Left renal pelvis (tissue), 4 donors: ENCODE data around the gene SLC30A4. TPM values are rescaled to one million over a fixed set of nuclear protein-coding genes. Genes with fewer than 3 reads are reported as not detected.
"Not testable (repeated sequence)": the region's sequence is repeated elsewhere in the genome, so short reads cannot be mapped to it uniquely, and the experiment has no call there.

Experiments
- DNase-seq, 4 donors: peaks; one replicate each; pipeline ENCODE4 v3.0.0-alpha.2; 2013; ENCODE audit warnings: low read depth in 4 of 4, low spot score in 3 of 4
- polyA plus RNA-seq, 4 donors: library from polyadenylated mRNA; unstranded; fragments of 120-200 nt; gene quantifications; one replicate each; pipeline ENCODE4 v1.2.1, GENCODE V29; 2013; ENCODE audit not compliant: insufficient read length in 4 of 4

Gene SLC30A4, protein sequence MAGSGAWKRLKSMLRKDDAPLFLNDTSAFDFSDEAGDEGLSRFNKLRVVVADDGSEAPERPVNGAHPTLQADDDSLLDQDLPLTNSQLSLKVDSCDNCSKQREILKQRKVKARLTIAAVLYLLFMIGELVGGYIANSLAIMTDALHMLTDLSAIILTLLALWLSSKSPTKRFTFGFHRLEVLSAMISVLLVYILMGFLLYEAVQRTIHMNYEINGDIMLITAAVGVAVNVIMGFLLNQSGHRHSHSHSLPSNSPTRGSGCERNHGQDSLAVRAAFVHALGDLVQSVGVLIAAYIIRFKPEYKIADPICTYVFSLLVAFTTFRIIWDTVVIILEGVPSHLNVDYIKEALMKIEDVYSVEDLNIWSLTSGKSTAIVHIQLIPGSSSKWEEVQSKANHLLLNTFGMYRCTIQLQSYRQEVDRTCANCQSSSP
- 10 to 100 TPM in 1 of 4 donors, 1 to 10 TPM in 3; 8.6 to 12.4 (median 8.7) TPM for polyA plus RNA-seq

GRCh38 chr15:45522328-45523165 is at the start of gene SLC30A4:
Gene SLC30A4, minus strand, starts transcription at chr15:45522755. Its CDS starts 401 bp downstream, at chr15:45522354.
- peak; percentile 31 to 62 (median 54) for DNase-seq

DNA sequence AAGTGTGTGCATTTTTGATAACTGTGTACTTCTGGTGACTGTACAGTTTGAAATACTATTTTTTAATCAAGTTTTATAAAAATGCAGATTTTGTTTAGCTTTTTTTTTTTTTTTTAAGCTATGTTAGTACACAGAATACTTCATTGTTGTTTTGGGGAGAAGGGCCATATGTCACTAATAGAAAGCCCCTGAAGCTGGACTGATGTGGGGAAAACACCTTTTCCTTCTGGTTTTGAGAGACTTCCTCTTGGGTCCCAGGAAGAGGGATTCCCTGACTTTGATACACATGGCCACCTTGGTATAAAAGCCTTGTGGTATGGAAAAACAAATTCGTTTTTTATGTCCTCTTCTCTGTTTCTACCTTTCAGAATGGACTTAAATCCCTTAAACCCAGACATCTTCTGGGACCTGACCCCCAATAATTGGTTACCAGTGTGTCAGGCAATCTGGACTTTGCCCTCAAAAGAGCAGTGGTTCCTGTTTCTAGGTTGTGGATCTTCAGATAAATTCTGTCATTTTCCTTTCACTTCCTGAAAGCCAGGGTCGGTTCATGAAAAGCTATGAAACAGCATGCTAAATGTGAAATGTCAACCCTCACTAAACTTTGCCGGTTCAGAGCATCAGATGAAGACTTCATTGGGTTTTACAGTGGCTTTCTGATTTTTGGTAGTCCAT is 33.5 kb upstream of the SLC30A4 start:
- no peak for DNase-seq

DNA sequence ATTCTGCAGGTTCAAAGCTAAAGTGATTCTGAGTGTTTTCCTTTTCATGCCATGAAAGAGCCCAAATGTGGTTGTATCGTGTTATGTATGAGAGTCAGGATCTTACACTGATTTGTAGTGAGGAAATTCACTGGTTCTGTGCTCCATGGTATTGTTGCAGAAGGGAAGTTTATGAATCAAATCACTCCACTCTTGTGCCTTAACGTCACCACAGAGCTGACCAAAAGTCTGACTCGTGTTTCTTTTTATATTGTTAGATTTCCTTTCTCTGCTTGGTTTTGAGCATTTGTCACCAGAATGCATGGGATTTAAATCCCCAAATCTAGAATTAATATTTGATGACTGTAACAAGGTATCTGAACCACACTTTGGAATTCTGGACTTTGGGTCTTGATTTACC is 29.1 kb upstream of the SLC30A4 start:
- DNase-seq = no peak

- no peak for DNase-seq
These were observed 27.9 kb upstream of the SLC30A4 start for GRCh38 chr15:45550436-45550835.

- DNase-seq = no peak
These were observed 27.1 kb upstream of the SLC30A4 start for GRCh38 chr15:45549541-45550220.

- DNase-seq = no peak
These were observed 26.4 kb upstream of the SLC30A4 start for GRCh38 chr15:45548753-45549520.

DNA sequence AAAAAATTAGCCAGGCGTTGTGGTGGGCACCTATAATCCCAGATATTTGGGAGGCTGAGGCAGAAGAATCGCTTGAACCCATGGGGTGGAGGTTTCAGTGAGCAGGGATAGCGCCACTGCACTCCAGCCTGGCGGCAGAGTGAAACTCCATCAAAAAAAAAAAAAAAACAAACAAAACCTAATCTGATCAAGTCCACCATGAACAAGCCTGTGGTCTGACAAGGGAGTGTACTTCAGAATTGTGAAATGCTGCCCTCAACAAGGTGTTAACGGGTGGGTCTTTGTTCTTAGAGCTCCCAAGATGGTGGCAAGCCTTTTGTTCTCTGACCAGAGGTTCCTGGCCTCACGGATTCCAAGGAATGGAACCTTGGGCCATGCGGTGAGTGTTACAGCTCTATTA is 24.2 kb upstream of the SLC30A4 start:
- DNase-seq = no peak

DNA sequence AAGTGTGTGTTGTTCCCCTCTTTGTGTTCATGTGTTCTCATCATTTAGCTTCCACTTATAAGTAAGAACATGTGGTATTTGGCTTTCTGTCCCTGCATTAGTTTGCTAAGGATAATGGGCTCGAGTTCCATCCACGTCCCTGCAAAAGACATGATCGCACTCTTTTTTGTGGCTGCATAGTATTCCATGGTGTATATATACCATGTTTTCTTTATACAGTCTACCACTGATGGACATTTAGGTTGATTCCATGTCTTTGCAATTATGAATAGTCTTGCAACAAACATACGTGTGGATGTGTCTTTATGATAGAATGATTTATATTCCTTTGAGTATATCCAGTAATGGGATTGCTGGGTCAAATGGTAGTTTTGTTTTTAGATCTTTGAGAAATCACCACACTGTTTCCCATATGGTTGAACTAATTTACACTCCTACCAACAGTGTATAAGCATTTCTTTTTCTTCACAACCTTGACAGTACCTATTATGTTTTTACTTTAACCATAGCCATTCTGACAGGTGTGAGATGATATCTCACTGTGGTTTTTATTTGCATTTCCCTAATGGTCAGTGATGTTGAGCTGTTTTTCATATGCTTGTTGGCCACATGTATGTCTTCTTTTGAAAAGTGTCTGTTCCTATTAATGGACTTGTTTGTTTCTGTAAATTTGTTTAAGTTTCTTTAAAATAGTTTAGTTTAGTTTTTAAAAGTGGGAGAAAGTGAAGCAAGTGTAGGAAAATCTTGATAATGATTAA is 21.9 kb upstream of the SLC30A4 start:
- DNase-seq = no peak

DNA sequence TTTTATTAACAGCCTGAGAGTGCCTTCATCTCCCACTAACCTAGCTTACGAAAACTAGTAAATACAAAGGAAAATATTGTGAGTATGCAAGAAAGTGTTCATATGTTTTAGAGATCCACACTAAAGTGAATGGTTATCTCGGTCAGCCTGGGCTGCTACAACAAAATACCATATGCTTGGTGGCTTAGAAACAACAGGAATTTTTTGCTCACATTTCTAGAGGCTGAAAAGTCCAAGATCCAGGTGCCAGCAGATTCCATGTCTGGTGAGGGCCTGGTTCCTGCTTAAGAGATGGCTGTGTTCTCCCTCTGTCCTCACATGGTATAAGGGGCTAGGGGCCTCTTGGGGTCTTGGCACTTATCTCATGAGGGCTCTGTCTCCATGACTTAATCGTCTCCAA is 20.5 kb upstream of the SLC30A4 start:
- DNase-seq = no peak

GRCh38 chr15:45540531-45540930 is 18.0 kb upstream of the SLC30A4 start:
- no peak for DNase-seq

- DNase-seq = no peak
These were observed 17.1 kb upstream of the SLC30A4 start for GRCh38 chr15:45539680-45540079.

- no peak for DNase-seq
These were observed 14.4 kb upstream of the SLC30A4 start for GRCh38 chr15:45536934-45537333.

GRCh38 chr15:45535486-45536042 is 13.0 kb upstream of the SLC30A4 start:
- no peak for DNase-seq

DNA sequence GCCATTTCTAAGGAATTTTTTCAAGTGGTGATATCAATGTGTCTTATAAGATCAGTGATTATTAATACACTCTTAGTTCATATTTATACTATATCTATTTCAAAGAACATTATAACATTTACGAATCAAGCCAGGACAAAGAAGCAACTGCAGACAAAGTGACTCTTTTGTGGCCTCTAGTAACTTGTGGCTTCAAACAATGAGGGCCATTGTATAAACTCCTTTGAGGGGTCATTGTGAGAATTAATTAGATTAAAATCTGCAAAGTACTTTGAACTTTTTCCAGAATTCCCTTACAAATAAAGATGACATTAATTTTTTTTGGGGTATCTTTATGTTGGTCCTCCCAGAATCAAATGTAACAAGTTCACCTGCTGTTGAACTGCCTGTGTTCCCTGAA is 12.3 kb upstream of the SLC30A4 start:
- no peak for DNase-seq

GRCh38 chr15:45532892-45533291 is 10.3 kb upstream of the SLC30A4 start:
- DNase-seq = not testable (repeated sequence)

- no peak for DNase-seq
These were observed 7.1 kb upstream of the SLC30A4 start for GRCh38 chr15:45529613-45530012.

- DNase-seq = no peak
These were observed 4.5 kb upstream of the SLC30A4 start for GRCh38 chr15:45527086-45527485.

GRCh38 chr15:45523166-45523460 is 558 bp upstream of the SLC30A4 start:
- peak in 3 of 4 donors; percentile 12 to 29 (median 14) for DNase-seq
